HCT116 (cell line): Measurements from ENCODE around the gene RPS6KL1. TPM values are rescaled to one million over a fixed set of nuclear protein-coding genes. Genes with fewer than 3 reads are reported as not detected.

ENCODE experiments used
- ATAC-seq: fragments of 200-7000 bp; cut with Tn5 transposase; 2 replicates; pipeline ENCODE4 v1.9.1; 2020; ENCODE audit warnings: mild to moderate bottlenecking, moderate library complexity
- BruUV-seq: library from RNA; stranded (reverse); fragments of 400-500 nt; replicated peaks from 2 replicates; lab custom pipeline; 2021; lab: Mats Ljungman, UMichigan
- CTCF ChIA-PET: fragments of 300-600 bp; sonication (Branson Sonifier 250); formaldehyde crosslinking; loops from one replicate; lab custom pipeline; 2021; ENCODE audit warnings: antibody characterized with exemption; lab: Charles Lee
- POLR2A ChIA-PET: fragments of 300-600, 350-600 bp; sonication (Branson Sonifier 250); formaldehyde crosslinking; loops from one replicate; lab custom pipeline; 2021; ENCODE audit warnings: antibody characterized with exemption; lab: Charles Lee
- RAD21 ChIA-PET, 2 experiments: fragments of 300-600 bp; sonication (Branson Sonifier 250); formaldehyde crosslinking; loops; one replicate each; lab custom pipeline; 2023; ENCODE audit warnings: low total read pairs in 2 of 2; ENCODE audit not compliant: uncharacterized antibody in 2 of 2, unreplicated experiment in 2 of 2, low non-redundant PET in 1 of 2; lab: Charles Lee
- DNase-seq: peaks from one replicate; pipeline ENCODE4 v3.0.0-alpha.2; 2010; ENCODE audit warnings: low read depth, low spot score
- H2AFZ ChIP-seq: fragments of 200-600 bp; shearing (Covaris generic), sonication (generic); 2 replicates; pipeline ENCODE4 v1.6.1; 2017; ENCODE audit warnings: low read depth, mixed run types, mixed read lengths, antibody characterized with exemption, low read length; ENCODE audit not compliant: poor library complexity, severe bottlenecking
- H3K27ac ChIP-seq: 2 replicates; pipeline ENCODE4 v1.5.1; 2012; ENCODE audit warnings: low read depth, low read length
- H3K27me3 ChIP-seq: fragments of 200-600 bp; sonication (generic); 2 replicates; pipeline ENCODE4 v1.6.1; 2016; ENCODE audit warnings: mixed run types, low read length, mixed read lengths; ENCODE audit not compliant: insufficient read depth
- H3K36me3 ChIP-seq, 2 experiments: fragments of 200-500 bp in 1 of 2; fragments of 200-600 bp in 1 of 2; sonication (Bioruptor generic) in 1 of 2; sonication (generic) in 1 of 2; 2 replicates each; pipeline versions ENCODE4 v1.5.1 to v1.6.1; 2014 to 2016; ENCODE audit warnings: low read length in 2 of 2, inconsistent platforms in 1 of 2, mixed read lengths in 1 of 2, mixed run types in 1 of 2; ENCODE audit not compliant: insufficient read depth in 2 of 2, control insufficient read depth in 1 of 2
- H3K4me1 ChIP-seq, 2 experiments: fragments of 200-600 bp in 1 of 2; sonication (generic) in 1 of 2; 2 replicates each; pipeline versions ENCODE4 v1.5.1 to v1.6.1; 2012 to 2017; ENCODE audit warnings: low read length in 2 of 2, inconsistent platforms in 1 of 2, mild to moderate bottlenecking in 1 of 2, mixed read lengths in 1 of 2, mixed run types in 1 of 2, moderate library complexity in 1 of 2; ENCODE audit not compliant: insufficient read depth in 2 of 2, control insufficient read depth in 1 of 2
- H3K4me2 ChIP-seq: fragments of 200-600 bp; sonication (generic); 2 replicates; pipeline ENCODE4 v1.6.1; 2017; ENCODE audit warnings: mixed run types, low read length, mixed read lengths
- H3K4me3 ChIP-seq, 2 experiments: fragments of 200-600 bp in 1 of 2; sonication (generic) in 1 of 2; replicated peaks in 1 of 2; 2 replicates each; pipeline ENCODE4 v1.5.1; 2011 to 2016; ENCODE audit warnings: low read length in 2 of 2, control low read depth in 1 of 2, low read depth in 1 of 2, mild to moderate bottlenecking in 1 of 2, mixed read lengths in 1 of 2, mixed run types in 1 of 2
- H3K79me2 ChIP-seq: fragments of 200-600 bp; sonication (generic); 2 replicates; pipeline ENCODE4 v1.6.1; 2017; ENCODE audit warnings: mild to moderate bottlenecking, mixed run types, low read length, moderate library complexity, mixed read lengths; ENCODE audit not compliant: insufficient read depth
- H3K9ac ChIP-seq: fragments of 200-600 bp; sonication (generic); 2 replicates; pipeline ENCODE4 v1.6.1; 2016; ENCODE audit warnings: low read length, mixed read lengths
- H3K9me2 ChIP-seq: fragments of 200-600 bp; sonication (generic), shearing (Covaris generic); 2 replicates; pipeline ENCODE4 v1.6.1; 2017; ENCODE audit warnings: mixed run types, mild to moderate bottlenecking, moderate library complexity; ENCODE audit not compliant: insufficient read depth
- H3K9me3 ChIP-seq, 2 experiments: fragments of 200-500 bp in 1 of 2; fragments of 200-600 bp in 1 of 2; sonication (Bioruptor generic) in 1 of 2; sonication (generic) in 1 of 2; 2 replicates each; pipeline ENCODE4 v1.6.1; 2014 to 2017; ENCODE audit warnings: low read length in 2 of 2, mixed read lengths in 2 of 2, inconsistent platforms in 1 of 2, low read depth in 1 of 2, mild to moderate bottlenecking in 1 of 2, mixed run types in 1 of 2, moderate library complexity in 1 of 2; ENCODE audit not compliant: control insufficient read depth in 1 of 2, insufficient read depth in 1 of 2
- H4K20me1 ChIP-seq: fragments of 200-600 bp; sonication (generic), shearing (Covaris generic); 2 replicates; pipeline ENCODE4 v1.6.1; 2017; ENCODE audit warnings: mixed run types, mild to moderate bottlenecking, moderate library complexity; ENCODE audit not compliant: insufficient read depth
- CEBPB ChIP-seq: IDR thresholded peaks from 2 replicates; pipeline ENCODE4 v1.6.1; 2012; ENCODE audit warnings: low read depth
- CTCF ChIP-seq, 3 experiments: fragments of 200-600 bp in 1 of 3; sonication (generic) in 1 of 3; IDR thresholded peaks in 2 of 3; conservative IDR thresholded peaks in 1 of 3; 2 replicates each; pipeline ENCODE4 v1.5.1; 2012 to 2017; ENCODE audit warnings: low read depth in 2 of 3, low read length in 2 of 3, antibody characterized with exemption in 1 of 3, borderline replicate concordance in 1 of 3, control low read depth in 1 of 3, mild to moderate bottlenecking in 1 of 3, mixed read lengths in 1 of 3, mixed run types in 1 of 3, moderate library complexity in 1 of 3; ENCODE audit not compliant: insufficient read depth in 1 of 3
- EGR1 ChIP-seq: IDR thresholded peaks from 2 replicates; pipeline ENCODE4 v1.6.1; 2012; ENCODE audit warnings: low read depth
- ELF1 ChIP-seq: IDR thresholded peaks from 2 replicates; pipeline ENCODE4 v1.6.1; 2012; ENCODE audit warnings: low read depth, borderline replicate concordance
- EZH2 ChIP-seq: fragments of 200-600 bp; sonication (generic); IDR thresholded peaks from 2 replicates; pipeline ENCODE4 v1.6.1; 2017; ENCODE audit warnings: antibody characterized with exemption, mixed run types
- EZH2phosphoT487 ChIP-seq: fragments of 200-600 bp; IDR thresholded peaks from 2 replicates; pipeline ENCODE4 v1.6.1; 2018; ENCODE audit warnings: antibody characterized with exemption, borderline replicate concordance
- JUND ChIP-seq: IDR thresholded peaks from 2 replicates; pipeline ENCODE4 v1.6.1; 2012
- POLR2AphosphoS5 ChIP-seq: IDR thresholded peaks from 2 replicates; pipeline ENCODE4 v1.6.1; 2011; ENCODE audit warnings: mild to moderate bottlenecking, low read depth, low read length, moderate library complexity
- SIN3A ChIP-seq: IDR thresholded peaks from 2 replicates; pipeline ENCODE4 v1.6.1; 2012; ENCODE audit warnings: low read depth
- SP1 ChIP-seq: IDR thresholded peaks from 2 replicates; pipeline ENCODE4 v1.6.1; 2012; ENCODE audit warnings: low read depth
- YY1 ChIP-seq: IDR thresholded peaks from 2 replicates; pipeline ENCODE4 v1.6.1; 2011; ENCODE audit warnings: low read length, low read depth, moderate library complexity, mild to moderate bottlenecking; ENCODE audit not compliant: insufficient replicate concordance; ENCODE audit errors: extremely low read depth
- ZBTB33 ChIP-seq: IDR thresholded peaks from 2 replicates; pipeline ENCODE4 v1.6.1; 2011; ENCODE audit warnings: mild to moderate bottlenecking, low read length, moderate library complexity; ENCODE audit not compliant: insufficient replicate concordance; ENCODE audit errors: extremely low read depth
- ZNF274 ChIP-seq: fragments of 200-500 bp; sonication (Bioruptor generic); IDR thresholded peaks from 2 replicates; pipeline ENCODE4 v1.6.1; 2014; ENCODE audit warnings: mild to moderate bottlenecking, low read depth, low read length, inconsistent platforms
- intact Hi-C: fragments of 100-400 bp; cut with micrococcal nuclease; formaldehyde crosslinking; loops from 2 replicates; pipeline ENCODE4 v1.10.0; 2022
- total RNA-seq: library from RNA; stranded (reverse); gene quantifications from one replicate; pipeline ENCODE4 v1.2.1, GENCODE V29; 2021; ENCODE audit not compliant: unreplicated experiment

RPS6KL1 gene
- total RNA-seq, 1 experiment from 2014 or later: 6.7 TPM

- TF ChIP-seq CTCF (IDR thresholded peaks at IDR 0.05 in 2 of 3, conservative IDR thresholded peaks at IDR 0.05 in 1 of 3; ENCODE audit: borderline replicate concordance in 1 of 3, insufficient read depth in 1 of 3, low read depth in 2 of 3, low read length in 2 of 3): no peak
Measured at GRCh38 chr14:74919421-74920165, 3.5 kb downstream of the RPS6KL1 start (continued).

GRCh38 chr14:74918380-74918779 lies 4.7 kb downstream of the RPS6KL1 start:
- DNase-seq (no peak), ATAC-seq (no peak)
- H3K4me1 ChIP-seq: peaks cover 0 to 9% of the 10 kb centered on the region in 2 experiments; a peak in 2 of 4 replicates
- ChIA-PET POLR2A (no interaction called here), CTCF (interaction anchor here (1.6 kb wide), 1 partner anchor 13 kb away, joined by 4 read pairs; no protein-coding TSS in a partner anchor), RAD21 (no interaction called here)
- H2AFZ ChIP-seq: no peak overlapping the region
- no peaks in the 10 kb centered on the region for H3K36me3 ChIP-seq
- BruUV-seq: no TSS peak
- no peaks in the 10 kb centered on the region for H3K79me2 ChIP-seq
- no peaks in the 10 kb centered on the region for H4K20me1 ChIP-seq
- no peak overlapping the region for H3K9ac ChIP-seq
- no peaks in the 10 kb centered on the region for H3K9me2 ChIP-seq
- no peaks in the 10 kb centered on the region for H3K9me3 ChIP-seq
- H3K27me3 ChIP-seq: no peaks in the 10 kb centered on the region
- intact Hi-C loops: no loop called here
- TF ChIP-seq CEBPB: no peak
- TF ChIP-seq EGR1: no peak
- no peak overlapping the region for H3K4me3 ChIP-seq
- no peak overlapping the region for H3K27ac ChIP-seq
- H3K4me2 ChIP-seq: no peak overlapping the region

- Histone ChIP-seq H2AFZ (no peak overlapping the region), H3K27ac (no peak overlapping the region), H4K20me1 (no peaks in the 10 kb centered on the region), H3K9me2 (no peaks in the 10 kb centered on the region), H3K27me3 (no peaks in the 10 kb centered on the region), H3K79me2 (no peaks in the 10 kb centered on the region), H3K9ac (no peak overlapping the region), H3K9me3 (no peaks in the 10 kb centered on the region), H3K4me1 (peaks cover 0 to 9% of the 10 kb centered on the region in 2 experiments; a peak in 2 of 4 replicates), H3K4me3 (no peak overlapping the region), H3K36me3 (no peaks in the 10 kb centered on the region), H3K4me2 (no peak overlapping the region)
- intact Hi-C loops: no loop called here
- POLR2A ChIA-PET: no interaction called here
- CTCF ChIA-PET: interaction anchor here (1.6 kb wide), 1 partner anchor 12 kb away, joined by 4 read pairs; no protein-coding TSS in a partner anchor
- TF ChIP-seq ZBTB33 (no peak), SIN3A (no peak), POLR2AphosphoS5 (no peak), EGR1 (no peak), SP1 (no peak), JUND (no peak), YY1 (no peak), ZNF274 (no peak), EZH2phosphoT487 (no peak), ELF1 (no peak), EZH2 (no peak)
- RAD21 ChIA-PET: no interaction called here
- BruUV-seq: no TSS peak
- ATAC-seq (no peak), DNase-seq (no peak)
Measured at GRCh38 chr14:74917646-74918081, 5.4 kb downstream of the RPS6KL1 start.
